ENCODE measurements around the gene NT5C1A. TPM values are rescaled to one million over a fixed set of nuclear protein-coding genes. Genes with fewer than 3 reads are reported as not detected.

NT5C1A gene
- total RNA-seq, 3 donors from 2014 or later, result 0.29 TPM; not detected in 2

GRCh38 chr1:39659538-39659937 lies 12.4 kb downstream of the NT5C1A start:
- Histone ChIP-seq H3K36me3 (no peaks in the 10 kb centered on the region), H3K4me3 (no peak overlapping the region), H3K27me3 (no peaks in the 10 kb centered on the region), H3K27ac (no peak overlapping the region), H3K9me3 (no peaks in the 10 kb centered on the region), H3K4me1 (no peaks in the 10 kb centered on the region)
- DNase-seq (ENCODE audit: low spot score in 2 of 2), result no peak
- TF ChIP-seq POLR2AphosphoS5 (IDR thresholded peaks at IDR 0.05), result no peak
- intact Hi-C loops (cut with DNase I; ENCODE audit: low total_unique reads), result no loop called here

GRCh38 chr1:39659110-39659509 lies 12.8 kb downstream of the NT5C1A start:
- DNase-seq (ENCODE audit: low spot score in 2 of 2), result no peak
- no peaks in the 10 kb centered on the region for H3K4me1 ChIP-seq
- no peaks in the 10 kb centered on the region for H3K36me3 ChIP-seq
- no peak for TF ChIP-seq CTCF (IDR thresholded peaks at IDR 0.05)
- no peak for TF ChIP-seq POLR2A (IDR thresholded peaks at IDR 0.05)
- TF ChIP-seq POLR2AphosphoS5 (IDR thresholded peaks at IDR 0.05), result no peak
- no peak overlapping the region for H3K27ac ChIP-seq
- no peak overlapping the region for H3K4me3 ChIP-seq
- intact Hi-C loops (cut with DNase I; ENCODE audit: low total_unique reads), result no loop called here
- no peaks in the 10 kb centered on the region for H3K27me3 ChIP-seq
- no peaks in the 10 kb centered on the region for H3K9me3 ChIP-seq

GRCh38 chr1:39657923-39658485 lies 13.9 kb downstream of the NT5C1A start:
- intact Hi-C loops (cut with DNase I; ENCODE audit: low total_unique reads), result no loop called here
- no peak for DNase-seq (ENCODE audit: low spot score in 2 of 2)

GRCh38 chr1:39657402-39657801 lies 14.5 kb downstream of the NT5C1A start:
- Histone ChIP-seq H3K27ac (no peak overlapping the region), H3K4me1 (no peaks in the 10 kb centered on the region), H3K9me3 (no peaks in the 10 kb centered on the region), H3K27me3 (no peaks in the 10 kb centered on the region), H3K4me3 (no peak overlapping the region), H3K36me3 (no peaks in the 10 kb centered on the region)
- no peak for TF ChIP-seq POLR2AphosphoS5 (IDR thresholded peaks at IDR 0.05)
- TF ChIP-seq POLR2A (IDR thresholded peaks at IDR 0.05), result no peak
- no peak for TF ChIP-seq CTCF (IDR thresholded peaks at IDR 0.05)
- intact Hi-C loops (cut with DNase I; ENCODE audit: low total_unique reads), result no loop called here
- no peak for DNase-seq (ENCODE audit: low spot score in 2 of 2)

More at GRCh38 chr1:39657923-39658485, 13.9 kb downstream of the NT5C1A start:
- Histone ChIP-seq H3K36me3 (no peaks in the 10 kb centered on the region), H3K4me1 (no peaks in the 10 kb centered on the region), H3K27me3 (no peaks in the 10 kb centered on the region), H3K4me3 (no peak overlapping the region), H3K9me3 (no peaks in the 10 kb centered on the region), H3K27ac (no peak overlapping the region)
- no peak for TF ChIP-seq POLR2A (IDR thresholded peaks at IDR 0.05)
- TF ChIP-seq CTCF (IDR thresholded peaks at IDR 0.05), result peak in 1 of 3 donors; percentile 36

DNA sequence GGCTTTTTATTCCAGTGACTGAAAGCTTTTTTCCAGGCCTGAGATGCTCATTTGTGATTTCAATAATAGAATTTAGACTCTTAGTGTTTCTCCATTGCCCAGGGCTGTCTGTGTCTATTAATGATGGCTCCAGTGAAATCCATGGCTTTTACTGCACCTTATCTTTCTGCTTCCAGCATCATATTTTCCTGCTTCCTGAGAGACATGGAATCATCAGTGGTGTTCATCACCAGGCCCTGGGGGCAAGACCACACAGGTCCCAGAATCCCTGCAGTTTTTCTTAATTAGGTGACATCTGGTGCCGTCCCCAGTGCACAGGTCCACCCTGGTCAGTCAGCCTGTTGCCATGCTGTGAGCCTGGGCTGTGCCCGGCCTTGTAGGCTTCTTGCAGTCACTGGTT lies 15.5 kb downstream of the NT5C1A start:
- Histone ChIP-seq H3K4me3 (no peak overlapping the region), H3K27me3 (no peaks in the 10 kb centered on the region), H3K36me3 (no peaks in the 10 kb centered on the region), H3K9me3 (no peaks in the 10 kb centered on the region), H3K27ac (no peak overlapping the region), H3K4me1 (no peaks in the 10 kb centered on the region)
- TF ChIP-seq CTCF (IDR thresholded peaks at IDR 0.05) (no peak), POLR2A (IDR thresholded peaks at IDR 0.05) (no peak), POLR2AphosphoS5 (IDR thresholded peaks at IDR 0.05) (no peak)
- intact Hi-C loops (cut with DNase I; ENCODE audit: low total_unique reads), result no loop called here
- DNase-seq (ENCODE audit: low spot score in 2 of 2), result no peak

All from breast epithelium (tissue), 4 donors.